Hepatocyte (in vitro differentiated cells): ENCODE measurements around the gene TMCC2. TPM values are rescaled to one million over a fixed set of nuclear protein-coding genes. Genes with fewer than 3 reads are reported as not detected.

Experiments used
- DNase-seq: peaks from one replicate; pipeline ENCODE4 v3.0.0-alpha.2; 2016; ENCODE audit warnings: low spot score
- H2AFZ ChIP-seq: fragments of 200-600 bp; sonication (generic); 2 replicates; pipeline ENCODE4 v1.6.0; 2016; ENCODE audit warnings: antibody characterized with exemption, mild to moderate bottlenecking
- H3K27ac ChIP-seq: fragments of 200-600 bp; sonication (generic); 2 replicates; pipeline ENCODE4 v1.5.1; 2016; ENCODE audit warnings: mild to moderate bottlenecking
- H3K27me3 ChIP-seq: fragments of 200-600 bp; sonication (generic); 2 replicates; pipeline ENCODE4 v1.6.1; 2016
- H3K36me3 ChIP-seq: fragments of 200-600 bp; sonication (generic); replicated peaks from 2 replicates; pipeline ENCODE4 v1.5.1; 2016; ENCODE audit warnings: low read depth; ENCODE audit not compliant: insufficient read depth
- H3K4me1 ChIP-seq: fragments of 200-600 bp; sonication (generic); 2 replicates; pipeline ENCODE4 v1.5.1; 2016; ENCODE audit warnings: mild to moderate bottlenecking, moderate library complexity; ENCODE audit not compliant: insufficient read depth
- H3K4me2 ChIP-seq: fragments of 200-600 bp; sonication (generic); 2 replicates; pipeline ENCODE4 v1.6.0; 2016
- H3K4me3 ChIP-seq: fragments of 200-600 bp; sonication (generic); 2 replicates; pipeline ENCODE4 v1.5.1; 2016; ENCODE audit warnings: mild to moderate bottlenecking
- H3K79me2 ChIP-seq: fragments of 200-600 bp; sonication (generic); 2 replicates; pipeline ENCODE4 v1.6.0; 2017; ENCODE audit warnings: mild to moderate bottlenecking
- H3K9me2 ChIP-seq: fragments of 200-600 bp; sonication (generic); replicated peaks from 2 replicates; pipeline ENCODE4 v1.6.0; 2017; ENCODE audit warnings: mild to moderate bottlenecking; ENCODE audit not compliant: insufficient read depth
- H3K9me3 ChIP-seq: fragments of 200-600 bp; sonication (generic); 2 replicates; pipeline ENCODE4 v1.5.1; 2016; ENCODE audit warnings: low read depth, mild to moderate bottlenecking
- H4K20me1 ChIP-seq: fragments of 200-600 bp; sonication (generic); 2 replicates; pipeline ENCODE4 v1.6.0; 2016; ENCODE audit warnings: mild to moderate bottlenecking; ENCODE audit not compliant: insufficient read depth, poor library complexity, severe bottlenecking
- CTCF ChIP-seq: fragments of 200-600 bp; sonication (generic); IDR thresholded peaks from 2 replicates; pipeline ENCODE4 v1.5.1; 2016; ENCODE audit warnings: antibody characterized with exemption, mild to moderate bottlenecking; ENCODE audit not compliant: poor library complexity
- EZH2 ChIP-seq: fragments of 200-600 bp; sonication (generic); IDR thresholded peaks from 2 replicates; pipeline ENCODE4 v1.6.1; 2016; ENCODE audit warnings: antibody characterized with exemption, mild to moderate bottlenecking, borderline replicate concordance
- EZH2phosphoT487 ChIP-seq: fragments of 200-600 bp; sonication (generic); IDR thresholded peaks from one replicate; pipeline ENCODE4 v1.6.1; 2018; ENCODE audit warnings: antibody characterized with exemption, mild to moderate bottlenecking, low read depth, moderate library complexity; ENCODE audit not compliant: unreplicated experiment, severe bottlenecking
- WGBS: methylation state at CpG from one replicate; pipeline ENCODE4 v1.1.6; 2016; ENCODE audit warnings: low lambda C conversion rate; ENCODE audit errors: missing lambda C conversion rate; 5-methylcytosine and 5-hydroxymethylcytosine counted together
- polyA plus RNA-seq: library from polyadenylated mRNA; unstranded; fragments of >200 nt; fragmentation: Nextera tagmentation; extraction: Ambion mirVana; gene quantifications from 2 replicates; pipeline ENCODE4 v1.2.1, GENCODE V29; 2016
- total RNA-seq: library from RNA; depleted of rRNA; stranded (reverse); fragments of >200 nt; gene quantifications from 2 replicates; pipeline ENCODE4 v1.2.3, GENCODE V29; 2014

TMCC2 gene
- total and polyA plus RNA-seq, 2 experiments from 2014 or later: 2.5 to 2.9 TPM

- TF ChIP-seq EZH2: no peak
- no peak for TF ChIP-seq CTCF
- no peak for TF ChIP-seq EZH2phosphoT487
- H3K9me2 ChIP-seq: no peaks in the 10 kb centered on the region
- H3K27me3 ChIP-seq: no peaks in the 10 kb centered on the region
- H3K4me3 ChIP-seq: no peak overlapping the region
- H3K79me2 ChIP-seq: peaks cover 65% of the 10 kb centered on the region
- H3K4me2 ChIP-seq: no peak overlapping the region
- DNase-seq: no peak
- no peak overlapping the region for H3K27ac ChIP-seq
- no peak overlapping the region for H2AFZ ChIP-seq
- H4K20me1 ChIP-seq: no peaks in the 10 kb centered on the region
- no peaks in the 10 kb centered on the region for H3K36me3 ChIP-seq
- 75% methylated on average over 2 of the region's 2 CpGs for WGBS
- H3K4me1 ChIP-seq: peaks cover 14% of the 10 kb centered on the region
- no peaks in the 10 kb centered on the region for H3K9me3 ChIP-seq
Observed at GRCh38 chr1:205188098-205188497, 39.6 kb upstream of the TMCC2 start.

- no peaks in the 10 kb centered on the region for H3K36me3 ChIP-seq
- no peaks in the 10 kb centered on the region for H4K20me1 ChIP-seq
- no peaks in the 10 kb centered on the region for H3K9me2 ChIP-seq
- no peaks in the 10 kb centered on the region for H3K27me3 ChIP-seq
- no peak for DNase-seq
- H3K9me3 ChIP-seq: no peaks in the 10 kb centered on the region
- TF ChIP-seq CTCF (no peak), EZH2 (no peak), EZH2phosphoT487 (no peak)
- no peak overlapping the region for H3K4me2 ChIP-seq
- WGBS: 86% methylated on average over 2 of the region's 2 CpGs
- H2AFZ ChIP-seq: no peak overlapping the region
- peaks cover 70% of the 10 kb centered on the region for H3K79me2 ChIP-seq
- no peak overlapping the region for H3K27ac ChIP-seq
- H3K4me3 ChIP-seq: no peak overlapping the region
- H3K4me1 ChIP-seq: peaks cover 14% of the 10 kb centered on the region
Observed at GRCh38 chr1:205188596-205188995, 39.1 kb upstream of the TMCC2 start.

- peaks cover 14% of the 10 kb centered on the region for H3K4me1 ChIP-seq
Observed at GRCh38 chr1:205189131-205189530, 38.6 kb upstream of the TMCC2 start.

More at GRCh38 chr1:205189131-205189530, 38.6 kb upstream of the TMCC2 start:
- H4K20me1 ChIP-seq: no peaks in the 10 kb centered on the region
- no peaks in the 10 kb centered on the region for H3K27me3 ChIP-seq
- H3K4me3 ChIP-seq: no peak overlapping the region
- H2AFZ ChIP-seq: no peak overlapping the region
- peaks cover 76% of the 10 kb centered on the region for H3K79me2 ChIP-seq
- H3K9me2 ChIP-seq: no peaks in the 10 kb centered on the region
- no peaks in the 10 kb centered on the region for H3K9me3 ChIP-seq
- TF ChIP-seq EZH2 (no peak), EZH2phosphoT487 (no peak), CTCF (no peak)
- DNase-seq: no peak
- no peak overlapping the region for H3K27ac ChIP-seq
- H3K36me3 ChIP-seq: no peaks in the 10 kb centered on the region
- no peak overlapping the region for H3K4me2 ChIP-seq
- WGBS: 87% methylated on average over 2 of the region's 2 CpGs
